GM23338 (cell line): ENCODE data around the gene USP36. TPM values are rescaled to one million over a fixed set of nuclear protein-coding genes. Genes with fewer than 3 reads are reported as not detected.

Experiments used
- ATAC-seq: fragments of 200-7000 bp; cut with Tn5 transposase; 3 replicates; pipeline ENCODE4 v1.9.1; 2020
- DNase-seq: peaks from one replicate; pipeline ENCODE4 v3.0.0-alpha.2; 2015; ENCODE audit warnings: low spot score
- H2AFZ ChIP-seq: fragments of 200-600 bp; sonication (generic); 2 replicates; pipeline ENCODE4 v1.8.0; 2016; ENCODE audit warnings: antibody characterized with exemption, mild to moderate bottlenecking, moderate library complexity
- H3F3A ChIP-seq: fragments of 200-600 bp; sonication (generic); replicated peaks from 2 replicates; pipeline ENCODE4 v1.8.0; 2017; ENCODE audit warnings: antibody characterized with exemption, mixed run types, low read depth
- H3K27ac ChIP-seq: fragments of 200-600 bp; sonication (generic); 2 replicates; pipeline ENCODE4 v1.6.1; 2016; ENCODE audit warnings: low read depth
- H3K27me3 ChIP-seq: fragments of 200-600 bp; sonication (generic); 2 replicates; pipeline ENCODE4 v1.8.0; 2016; ENCODE audit warnings: mild to moderate bottlenecking, mixed run types, moderate library complexity; ENCODE audit not compliant: insufficient read depth
- H3K36me3 ChIP-seq: fragments of 200-600 bp; sonication (generic); 2 replicates; pipeline ENCODE4 v1.8.0; 2016; ENCODE audit warnings: mild to moderate bottlenecking; ENCODE audit not compliant: insufficient read depth
- H3K4me1 ChIP-seq: fragments of 200-600 bp; sonication (generic); 2 replicates; pipeline ENCODE4 v1.8.0; 2016; ENCODE audit warnings: mild to moderate bottlenecking, moderate library complexity; ENCODE audit not compliant: insufficient read depth
- H3K4me2 ChIP-seq: fragments of 200-600 bp; sonication (generic); 2 replicates; pipeline ENCODE4 v1.7.1; 2017; ENCODE audit warnings: mixed run types
- H3K4me3 ChIP-seq: fragments of 200-600 bp; sonication (generic); 2 replicates; pipeline ENCODE4 v1.6.1; 2016; ENCODE audit warnings: mixed run types
- H3K79me2 ChIP-seq: fragments of 200-600 bp; sonication (generic); replicated peaks from 2 replicates; pipeline ENCODE4 v1.8.0; 2017; ENCODE audit warnings: mild to moderate bottlenecking; ENCODE audit not compliant: insufficient read depth
- H3K9me2 ChIP-seq: fragments of 200-600 bp; sonication (generic); 2 replicates; pipeline ENCODE4 v1.8.0; 2017; ENCODE audit not compliant: insufficient read depth
- H4K20me1 ChIP-seq: fragments of 200-600 bp; sonication (generic); replicated peaks from 2 replicates; pipeline ENCODE4 v1.8.0; 2017; ENCODE audit warnings: mild to moderate bottlenecking; ENCODE audit not compliant: insufficient read depth
- H3K27ac Mint-ChIP-seq: 2 replicates; pipeline ENCODE4 v1.8.0; 2020; ENCODE audit warnings: inconsistent platforms, mild to moderate bottlenecking, moderate library complexity, mixed read lengths
- H3K27me3 Mint-ChIP-seq: 3 replicates; pipeline ENCODE4 v1.8.0; 2022; ENCODE audit warnings: low read depth, mild to moderate bottlenecking, moderate library complexity, mixed read lengths, inconsistent platforms; ENCODE audit not compliant: insufficient read depth, poor library complexity
- H3K36me3 Mint-ChIP-seq: 3 replicates; pipeline ENCODE4 v1.8.0; 2021; ENCODE audit warnings: low read depth, mild to moderate bottlenecking, inconsistent platforms, moderate library complexity, mixed read lengths
- H3K4me1 Mint-ChIP-seq: 3 replicates; pipeline ENCODE4 v1.8.0; 2020; ENCODE audit warnings: mild to moderate bottlenecking, inconsistent platforms, mixed read lengths
- H3K4me3 Mint-ChIP-seq: 3 replicates; pipeline ENCODE4 v1.8.0; 2021; ENCODE audit warnings: moderate library complexity, mild to moderate bottlenecking, inconsistent platforms, mixed read lengths
- H3K9me3 Mint-ChIP-seq: 3 replicates; pipeline ENCODE4 v1.8.0; 2020; ENCODE audit warnings: moderate library complexity, mild to moderate bottlenecking, inconsistent platforms, mixed read lengths
- NANOG ChIP-seq: IDR thresholded peaks from 2 replicates; pipeline ENCODE4 v1.6.1; 2016; ENCODE audit warnings: antibody characterized with exemption, borderline replicate concordance
- STAT1 ChIP-seq: IDR thresholded peaks from one replicate; pipeline ENCODE4 v1.6.1; 2016; ENCODE audit warnings: antibody characterized with exemption; ENCODE audit not compliant: unreplicated experiment
- ZNF462 ChIP-seq: fragments of 250-450 bp; sonication (Bioruptor Pico); IDR thresholded peaks from 2 replicates; pipeline ENCODE4 v1.5.0; 2020; ENCODE audit warnings: mild to moderate bottlenecking, moderate library complexity
- polyA plus RNA-seq: library from polyadenylated mRNA; unstranded; fragments of >200 nt; fragmentation: Nextera tagmentation; extraction: Ambion mirVana; gene quantifications from 2 replicates; pipeline ENCODE4 v1.2.1, GENCODE V29; 2016
- total RNA-seq: library from RNA; depleted of rRNA; stranded (reverse); fragments of >200 nt; shearing (Covaris generic); gene quantifications from 2 replicates; pipeline ENCODE4 v1.2.3, GENCODE V29; 2014
- TF ChIP-seq, protein P1 (sequence below): IDR thresholded peaks from one replicate; pipeline ENCODE4 v1.6.1; 2018; ENCODE audit warnings: antibody characterized with exemption; ENCODE audit not compliant: unreplicated experiment

USP36 gene
- total and polyA plus RNA-seq, 2 experiments from 2014 or later, result 36.2 to 55.5 TPM

- no peak for TF ChIP-seq ZNF462 (CRISPR knock-in tag)
- TF ChIP-seq NANOG, result no peak
- TF ChIP-seq, protein P1, sequence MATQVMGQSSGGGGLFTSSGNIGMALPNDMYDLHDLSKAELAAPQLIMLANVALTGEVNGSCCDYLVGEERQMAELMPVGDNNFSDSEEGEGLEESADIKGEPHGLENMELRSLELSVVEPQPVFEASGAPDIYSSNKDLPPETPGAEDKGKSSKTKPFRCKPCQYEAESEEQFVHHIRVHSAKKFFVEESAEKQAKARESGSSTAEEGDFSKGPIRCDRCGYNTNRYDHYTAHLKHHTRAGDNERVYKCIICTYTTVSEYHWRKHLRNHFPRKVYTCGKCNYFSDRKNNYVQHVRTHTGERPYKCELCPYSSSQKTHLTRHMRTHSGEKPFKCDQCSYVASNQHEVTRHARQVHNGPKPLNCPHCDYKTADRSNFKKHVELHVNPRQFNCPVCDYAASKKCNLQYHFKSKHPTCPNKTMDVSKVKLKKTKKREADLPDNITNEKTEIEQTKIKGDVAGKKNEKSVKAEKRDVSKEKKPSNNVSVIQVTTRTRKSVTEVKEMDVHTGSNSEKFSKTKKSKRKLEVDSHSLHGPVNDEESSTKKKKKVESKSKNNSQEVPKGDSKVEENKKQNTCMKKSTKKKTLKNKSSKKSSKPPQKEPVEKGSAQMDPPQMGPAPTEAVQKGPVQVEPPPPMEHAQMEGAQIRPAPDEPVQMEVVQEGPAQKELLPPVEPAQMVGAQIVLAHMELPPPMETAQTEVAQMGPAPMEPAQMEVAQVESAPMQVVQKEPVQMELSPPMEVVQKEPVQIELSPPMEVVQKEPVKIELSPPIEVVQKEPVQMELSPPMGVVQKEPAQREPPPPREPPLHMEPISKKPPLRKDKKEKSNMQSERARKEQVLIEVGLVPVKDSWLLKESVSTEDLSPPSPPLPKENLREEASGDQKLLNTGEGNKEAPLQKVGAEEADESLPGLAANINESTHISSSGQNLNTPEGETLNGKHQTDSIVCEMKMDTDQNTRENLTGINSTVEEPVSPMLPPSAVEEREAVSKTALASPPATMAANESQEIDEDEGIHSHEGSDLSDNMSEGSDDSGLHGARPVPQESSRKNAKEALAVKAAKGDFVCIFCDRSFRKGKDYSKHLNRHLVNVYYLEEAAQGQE, result no peak
Measured at GRCh38 chr17:78889531-78889930, 48.9 kb upstream of the USP36 start (continued).

- no peaks in the 10 kb centered on the region for H3K36me3 ChIP-seq
- Mint-ChIP-seq H3K9me3 (no peaks in the 10 kb centered on the region), H3K36me3 (no peaks in the 10 kb centered on the region; the same call in 2 of the 3 replicates), H3K27me3 (peaks cover 5% of the 10 kb centered on the region), H3K4me1 (peaks cover 18% of the 10 kb centered on the region), H3K4me3 (no peak overlapping the region), H3K27ac (no peak overlapping the region; the same call in 1 of the 2 replicates)
- no peak overlapping the region for H2AFZ ChIP-seq
- H3K4me1 ChIP-seq, result peaks cover 5% of the 10 kb centered on the region; the same call in 1 of the 2 replicates
- H3K27me3 ChIP-seq, result no peaks in the 10 kb centered on the region
- peaks cover 9% of the 10 kb centered on the region for H3K79me2 ChIP-seq
- ATAC-seq, result no peak
- no peak overlapping the region for H3K27ac ChIP-seq
- H3K4me3 ChIP-seq, result no peak overlapping the region
- H4K20me1 ChIP-seq, result peaks cover 2% of the 10 kb centered on the region; the same call in 1 of the 2 replicates
- H3K4me2 ChIP-seq, result no peak overlapping the region
- no peaks in the 10 kb centered on the region for H3K9me2 ChIP-seq
- DNase-seq, result no peak
- H3F3A ChIP-seq, result no peaks in the 10 kb centered on the region
- TF ChIP-seq STAT1, result no peak
Measured at GRCh38 chr17:78888941-78889518, 48.4 kb upstream of the USP36 start.
